IPS-20b (cell line): Measurements from ENCODE around the gene ELN.
"Not testable (repeated sequence)": the region's sequence is repeated elsewhere in the genome, so short reads cannot be mapped to it uniquely, and the experiment has no call there.

Source experiments
- H3K27ac ChIP-seq: one replicate; pipeline ENCODE4 v1.5.1; 2013; ENCODE audit warnings: low read length
- H3K27me3 ChIP-seq: 2 replicates; pipeline ENCODE4 v1.6.1; 2013; ENCODE audit warnings: mild to moderate bottlenecking, low read length, inconsistent platforms; ENCODE audit not compliant: insufficient read depth
- H3K36me3 ChIP-seq: 2 replicates; pipeline ENCODE4 v1.6.1; 2013; ENCODE audit warnings: low read depth, mild to moderate bottlenecking, inconsistent platforms, low read length, moderate library complexity; ENCODE audit not compliant: insufficient read depth
- H3K4me1 ChIP-seq: 2 replicates; pipeline ENCODE4 v1.6.1; 2013; ENCODE audit warnings: mild to moderate bottlenecking, control low read depth, inconsistent platforms, low read length, moderate library complexity; ENCODE audit not compliant: insufficient read depth
- H3K4me3 ChIP-seq: 2 replicates; pipeline ENCODE4 v1.5.1; 2013; ENCODE audit warnings: mild to moderate bottlenecking, low read length, inconsistent platforms
- H3K9ac ChIP-seq: 2 replicates; pipeline ENCODE4 v1.6.1; 2013; ENCODE audit warnings: low read depth, mild to moderate bottlenecking, inconsistent platforms, low read length, moderate library complexity
- H3K9me3 ChIP-seq: 2 replicates; pipeline ENCODE4 v1.6.1; 2013; ENCODE audit warnings: mild to moderate bottlenecking, low read depth, low read length, inconsistent platforms; ENCODE audit not compliant: insufficient read depth

The ELN gene

GRCh38 chr7:74027683-74028320 lies at the start of gene ELN:
Gene ELN, plus strand, starts transcription at chr7:74028173. Its CDS starts 15 bp downstream, at chr7:74028188.
- Histone ChIP-seq H3K27ac (no peak within 1 kb of the TSS), H3K27me3 (peaks cover 19% of the 10 kb centered on the region), H3K4me1 (peaks cover 10% of the 10 kb centered on the region; the same call in 1 of the 2 replicates), H3K9ac (no peak within 1 kb of the TSS; the same call in 1 of the 2 replicates), H3K9me3 (no peaks in the 10 kb centered on the region), H3K36me3 (no peaks in the 10 kb centered on the region), H3K4me3 (no peak within 1 kb of the TSS)

GRCh38 chr7:73978661-73979563 lies 49.1 kb upstream of the ELN start:
- H3K36me3 ChIP-seq: no peaks in the 10 kb centered on the region
- no peak overlapping the region for H3K4me3 ChIP-seq
- H3K27me3 ChIP-seq: no peaks in the 10 kb centered on the region
- no peak overlapping the region for H3K27ac ChIP-seq
- no peaks in the 10 kb centered on the region for H3K9me3 ChIP-seq
- H3K4me1 ChIP-seq: no peaks in the 10 kb centered on the region
- no peak overlapping the region for H3K9ac ChIP-seq

GRCh38 chr7:73979656-73980055 lies 48.3 kb upstream of the ELN start:
- not testable (repeated sequence) for H3K27ac ChIP-seq, H3K9me3 ChIP-seq, H3K27me3 ChIP-seq, H3K4me3 ChIP-seq, H3K36me3 ChIP-seq, H3K4me1 ChIP-seq, H3K9ac ChIP-seq

- Histone ChIP-seq H3K4me1 (no peaks in the 10 kb centered on the region), H3K4me3 (no peak overlapping the region)
Measured at GRCh38 chr7:73980206-73980605, 47.8 kb upstream of the ELN start.

GRCh38 chr7:73981933-73982332 lies 46.0 kb upstream of the ELN start:
- H3K4me3 ChIP-seq: no peak overlapping the region
- H3K9me3 ChIP-seq: no peaks in the 10 kb centered on the region
- H3K27me3 ChIP-seq: no peaks in the 10 kb centered on the region
- no peak overlapping the region for H3K27ac ChIP-seq
- H3K4me1 ChIP-seq: no peaks in the 10 kb centered on the region
- H3K36me3 ChIP-seq: no peaks in the 10 kb centered on the region
- H3K9ac ChIP-seq: no peak overlapping the region

More at GRCh38 chr7:73980206-73980605, 47.8 kb upstream of the ELN start:
- no peak overlapping the region for H3K9ac ChIP-seq
- no peaks in the 10 kb centered on the region for H3K9me3 ChIP-seq
- H3K36me3 ChIP-seq: no peaks in the 10 kb centered on the region
- no peaks in the 10 kb centered on the region for H3K27me3 ChIP-seq
- H3K27ac ChIP-seq: no peak overlapping the region

GRCh38 chr7:73983437-73984164 lies 44.4 kb upstream of the ELN start:
- Histone ChIP-seq H3K9ac (no peak overlapping the region), H3K36me3 (no peaks in the 10 kb centered on the region), H3K27ac (no peak overlapping the region), H3K9me3 (no peaks in the 10 kb centered on the region), H3K4me1 (no peaks in the 10 kb centered on the region), H3K27me3 (no peaks in the 10 kb centered on the region), H3K4me3 (no peak overlapping the region)

- H3K4me3 ChIP-seq: no peak overlapping the region
- no peak overlapping the region for H3K9ac ChIP-seq
- no peaks in the 10 kb centered on the region for H3K27me3 ChIP-seq
- no peaks in the 10 kb centered on the region for H3K36me3 ChIP-seq
- no peaks in the 10 kb centered on the region for H3K9me3 ChIP-seq
- no peaks in the 10 kb centered on the region for H3K4me1 ChIP-seq
- no peak overlapping the region for H3K27ac ChIP-seq
Measured at GRCh38 chr7:73984481-73985205, 43.3 kb upstream of the ELN start.

- Histone ChIP-seq H3K36me3 (no peaks in the 10 kb centered on the region), H3K9me3 (no peaks in the 10 kb centered on the region), H3K4me3 (no peak overlapping the region), H3K9ac (no peak overlapping the region), H3K27me3 (no peaks in the 10 kb centered on the region), H3K27ac (no peak overlapping the region), H3K4me1 (no peaks in the 10 kb centered on the region)
Measured at GRCh38 chr7:73985737-73986141, 42.2 kb upstream of the ELN start.

- Histone ChIP-seq H3K4me1 (no peaks in the 10 kb centered on the region), H3K27ac (no peak overlapping the region), H3K4me3 (no peak overlapping the region), H3K9ac (no peak overlapping the region), H3K27me3 (no peaks in the 10 kb centered on the region), H3K36me3 (no peaks in the 10 kb centered on the region), H3K9me3 (no peaks in the 10 kb centered on the region)
Measured at GRCh38 chr7:73986158-73986631, 41.8 kb upstream of the ELN start.

- Histone ChIP-seq H3K9me3 (no peaks in the 10 kb centered on the region), H3K36me3 (no peaks in the 10 kb centered on the region), H3K9ac (no peak overlapping the region), H3K27ac (no peak overlapping the region), H3K4me3 (no peak overlapping the region), H3K4me1 (no peaks in the 10 kb centered on the region), H3K27me3 (no peaks in the 10 kb centered on the region)
Measured at GRCh38 chr7:73987298-73987697, 40.7 kb upstream of the ELN start.

- no peaks in the 10 kb centered on the region for H3K4me1 ChIP-seq
- H3K9ac ChIP-seq: no peak overlapping the region
- no peaks in the 10 kb centered on the region for H3K9me3 ChIP-seq
- H3K4me3 ChIP-seq: no peak overlapping the region
- H3K27ac ChIP-seq: no peak overlapping the region
- H3K36me3 ChIP-seq: no peaks in the 10 kb centered on the region
- no peaks in the 10 kb centered on the region for H3K27me3 ChIP-seq
Measured at GRCh38 chr7:73988197-73988596, 39.8 kb upstream of the ELN start.
